HEK293 (cell line): ENCODE results near the gene FLRT1.
A peak's percentile ranks its signal among the peaks of the same experiment; 100 is the strongest.

Source experiments
- CTCF ChIA-PET: fragments of 350-600 bp; formaldehyde crosslinking; extraction: SDS; loops from one replicate; lab custom pipeline; 2021; ENCODE audit warnings: antibody characterized with exemption; lab: Yijun Ruan, JAX
- POLR2A ChIA-PET: fragments of 300-600 bp; formaldehyde crosslinking; extraction: SDS; loops from one replicate; lab custom pipeline; 2020; ENCODE audit warnings: antibody characterized with exemption, inconsistent platforms; lab: Yijun Ruan, JAX
- H3K27ac ChIP-seq: fragments of 200-500 bp; sonication (Bioruptor generic); 2 replicates; pipeline ENCODE4 v1.5.1; 2014; ENCODE audit warnings: low read depth, low read length, control low read depth, inconsistent platforms; ENCODE audit errors: extremely low read depth
- H3K36me3 ChIP-seq, 2 experiments: fragments of 200-500 bp in 1 of 2; sonication (Bioruptor generic) in 1 of 2; 1 replicate in 1 of 2; 2 replicates in 1 of 2; pipeline ENCODE4 v1.5.1; 2014 to 2017; ENCODE audit warnings: inconsistent platforms in 2 of 2, low read length in 2 of 2; ENCODE audit not compliant: control insufficient read depth in 2 of 2, insufficient read depth in 1 of 2
- H3K4me1 ChIP-seq: fragments of 200-500 bp; sonication (Bioruptor generic); 2 replicates; pipeline ENCODE4 v1.5.1; 2014; ENCODE audit warnings: mild to moderate bottlenecking, low read length, inconsistent platforms; ENCODE audit not compliant: control insufficient read depth, insufficient read depth
- H3K4me3 ChIP-seq: 2 replicates; pipeline ENCODE4 v1.5.1; 2011; ENCODE audit warnings: low read depth, mild to moderate bottlenecking, control low read depth, low read length, moderate library complexity
- H3K9me3 ChIP-seq: fragments of 200-500 bp; sonication (Bioruptor generic); 2 replicates; pipeline ENCODE4 v1.5.1; 2014; ENCODE audit warnings: low read depth, low read length, inconsistent platforms; ENCODE audit not compliant: control insufficient read depth, insufficient read depth
- EGR2 ChIP-seq: fragments of 450-650 bp; formaldehyde crosslinking; IDR thresholded peaks from 2 replicates; pipeline ENCODE4 v1.5.1; 2016; ENCODE audit warnings: low read depth, missing biosample characterization, missing genetic modification characterization
- IKZF3 ChIP-seq: fragments of 450-650 bp; IDR thresholded peaks from 2 replicates; pipeline ENCODE4 v1.5.0; 2018; ENCODE audit warnings: missing biosample characterization, mild to moderate bottlenecking, missing genetic modification characterization, moderate library complexity
- ZFHX2 ChIP-seq: fragments of 450-650 bp; formaldehyde crosslinking; conservative IDR thresholded peaks from 2 replicates; pipeline ENCODE4 v1.5.1; 2016; ENCODE audit warnings: missing biosample characterization, missing genetic modification characterization
- ZNF16 ChIP-seq: fragments of 450-650 bp; formaldehyde crosslinking; IDR thresholded peaks from 2 replicates; pipeline ENCODE4 v1.5.1; 2016; ENCODE audit warnings: low read depth, missing biosample characterization, missing genetic modification characterization
- ZNF248 ChIP-seq: fragments of 450-650 bp; formaldehyde crosslinking; IDR thresholded peaks from 2 replicates; pipeline ENCODE4 v1.5.1; 2017; ENCODE audit warnings: missing biosample characterization, missing genetic modification characterization
- ZNF274 ChIP-seq, 2 experiments: fragments of 200-500 bp in 1 of 2; fragments of 450-650 bp in 1 of 2; sonication (Bioruptor generic) in 1 of 2; formaldehyde crosslinking in 1 of 2; IDR thresholded peaks; 2 replicates each; pipeline versions ENCODE4 v1.5.1 to v1.6.1; 2014 to 2016; ENCODE audit warnings: borderline replicate concordance in 1 of 2, inconsistent platforms in 1 of 2, low read length in 1 of 2, missing biosample characterization in 1 of 2, missing genetic modification characterization in 1 of 2
- ZNF366 ChIP-seq: fragments of 450-650 bp; formaldehyde crosslinking; conservative IDR thresholded peaks from 2 replicates; pipeline ENCODE4 v1.5.1; 2016; ENCODE audit warnings: missing biosample characterization, missing genetic modification characterization
- ZNF561 ChIP-seq: fragments of 450-650 bp; IDR thresholded peaks from 2 replicates; pipeline ENCODE4 v1.5.1; 2018; ENCODE audit warnings: missing biosample characterization, missing genetic modification characterization, borderline replicate concordance
- ZNF600 ChIP-seq: fragments of 450-650 bp; formaldehyde crosslinking; IDR thresholded peaks from 2 replicates; pipeline ENCODE4 v1.5.1; 2016; ENCODE audit warnings: missing biosample characterization, missing genetic modification characterization
- ZNF621 ChIP-seq: fragments of 450-650 bp; formaldehyde crosslinking; IDR thresholded peaks from 2 replicates; pipeline ENCODE4 v1.5.1; 2017; ENCODE audit warnings: missing biosample characterization, missing genetic modification characterization
- ZNF658 ChIP-seq: fragments of 450-650 bp; formaldehyde crosslinking; IDR thresholded peaks from 2 replicates; pipeline ENCODE4; 2016; ENCODE audit warnings: missing biosample characterization, missing genetic modification characterization
- ZNF707 ChIP-seq: fragments of 450-650 bp; formaldehyde crosslinking; IDR thresholded peaks from 2 replicates; pipeline ENCODE4 v1.5.1; 2016; ENCODE audit warnings: missing biosample characterization, missing genetic modification characterization
- ZNF785 ChIP-seq: fragments of 450-650 bp; formaldehyde crosslinking; IDR thresholded peaks from 2 replicates; pipeline ENCODE4 v1.5.1; 2016; ENCODE audit warnings: missing biosample characterization, missing genetic modification characterization
- ZNF792 ChIP-seq: fragments of 450-650 bp; formaldehyde crosslinking; IDR thresholded peaks from 2 replicates; pipeline ENCODE4 v1.5.1; 2016; ENCODE audit warnings: missing biosample characterization, missing genetic modification characterization
- TF ChIP-seq, protein P1 (sequence below): fragments of 450-650 bp; formaldehyde crosslinking; IDR thresholded peaks from 2 replicates; pipeline ENCODE4 v1.5.1; 2016; ENCODE audit warnings: missing biosample characterization, missing genetic modification characterization
- TF ChIP-seq, protein P2 (sequence below): fragments of 450-650 bp; formaldehyde crosslinking; IDR thresholded peaks from 2 replicates; pipeline ENCODE4 v1.5.1; 2016; ENCODE audit warnings: missing biosample characterization, missing genetic modification characterization
- TF ChIP-seq, protein P3 (sequence below): fragments of 450-650 bp; formaldehyde crosslinking; IDR thresholded peaks from 2 replicates; pipeline ENCODE4 v1.5.1; 2016; ENCODE audit warnings: missing biosample characterization, missing genetic modification characterization
- TF ChIP-seq, protein P4 (sequence below): fragments of 450-650 bp; formaldehyde crosslinking; IDR thresholded peaks from 2 replicates; pipeline ENCODE4 v1.5.1; 2017; ENCODE audit warnings: missing biosample characterization, mild to moderate bottlenecking, missing genetic modification characterization, moderate library complexity

FLRT1 gene

DNA sequence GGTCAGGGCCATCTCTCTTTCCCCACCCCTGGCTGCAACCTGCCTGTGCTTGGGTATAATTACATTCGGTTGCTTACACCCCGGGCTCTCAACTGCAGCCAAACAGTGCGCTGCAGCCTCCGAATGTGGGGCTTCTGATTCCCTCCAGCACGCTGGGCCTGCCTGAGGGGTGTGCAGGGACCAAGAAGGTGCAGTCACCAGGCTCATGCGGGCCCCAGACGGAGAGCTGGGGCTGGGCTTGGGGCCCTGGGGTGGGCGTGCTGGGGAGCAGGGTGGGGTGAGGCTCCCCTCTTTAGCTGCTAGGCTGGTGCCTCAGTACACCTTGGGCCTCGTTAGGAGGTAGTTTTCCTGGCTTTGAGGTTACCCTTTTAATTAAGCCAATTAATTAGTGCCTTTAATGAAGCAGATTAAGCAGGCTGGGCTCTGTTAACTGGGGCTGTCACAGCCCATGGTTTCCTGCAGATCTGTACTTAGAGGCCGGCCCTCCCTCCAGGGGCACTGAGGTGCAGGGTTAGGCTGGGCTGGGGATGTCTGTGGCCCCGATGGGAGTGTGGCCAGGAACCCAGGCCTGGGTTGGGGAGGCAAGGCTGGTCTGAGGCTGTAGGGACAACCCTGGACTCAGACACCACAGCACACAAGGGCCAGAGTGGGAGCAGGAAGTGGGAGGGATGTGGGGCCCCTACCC lies 17.3 kb downstream of the FLRT1 start:
- CTCF ChIA-PET = no interaction called here
- no peaks in the 10 kb centered on the region for H3K4me1 ChIP-seq
- no peaks in the 10 kb centered on the region for H3K9me3 ChIP-seq
- no peak overlapping the region for H3K4me3 ChIP-seq
- no peak overlapping the region for H3K27ac ChIP-seq
- TF ChIP-seq ZNF248 (tag by site-specific recombination) = no peak
- no peak for TF ChIP-seq EGR2
- TF ChIP-seq ZNF658 (tag by site-specific recombination) = no peak
- TF ChIP-seq ZNF16 (tag by site-specific recombination) = no peak
- TF ChIP-seq, protein P1, sequence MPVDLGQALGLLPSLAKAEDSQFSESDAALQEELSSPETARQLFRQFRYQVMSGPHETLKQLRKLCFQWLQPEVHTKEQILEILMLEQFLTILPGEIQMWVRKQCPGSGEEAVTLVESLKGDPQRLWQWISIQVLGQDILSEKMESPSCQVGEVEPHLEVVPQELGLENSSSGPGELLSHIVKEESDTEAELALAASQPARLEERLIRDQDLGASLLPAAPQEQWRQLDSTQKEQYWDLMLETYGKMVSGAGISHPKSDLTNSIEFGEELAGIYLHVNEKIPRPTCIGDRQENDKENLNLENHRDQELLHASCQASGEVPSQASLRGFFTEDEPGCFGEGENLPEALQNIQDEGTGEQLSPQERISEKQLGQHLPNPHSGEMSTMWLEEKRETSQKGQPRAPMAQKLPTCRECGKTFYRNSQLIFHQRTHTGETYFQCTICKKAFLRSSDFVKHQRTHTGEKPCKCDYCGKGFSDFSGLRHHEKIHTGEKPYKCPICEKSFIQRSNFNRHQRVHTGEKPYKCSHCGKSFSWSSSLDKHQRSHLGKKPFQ (tag by site-specific recombination) = no peak
- TF ChIP-seq ZNF621 = no peak
- TF ChIP-seq, all 188 proteins: peak for 0
- POLR2A ChIA-PET = no interaction called here
- H3K36me3 ChIP-seq = no peaks in the 10 kb centered on the region

DNA sequence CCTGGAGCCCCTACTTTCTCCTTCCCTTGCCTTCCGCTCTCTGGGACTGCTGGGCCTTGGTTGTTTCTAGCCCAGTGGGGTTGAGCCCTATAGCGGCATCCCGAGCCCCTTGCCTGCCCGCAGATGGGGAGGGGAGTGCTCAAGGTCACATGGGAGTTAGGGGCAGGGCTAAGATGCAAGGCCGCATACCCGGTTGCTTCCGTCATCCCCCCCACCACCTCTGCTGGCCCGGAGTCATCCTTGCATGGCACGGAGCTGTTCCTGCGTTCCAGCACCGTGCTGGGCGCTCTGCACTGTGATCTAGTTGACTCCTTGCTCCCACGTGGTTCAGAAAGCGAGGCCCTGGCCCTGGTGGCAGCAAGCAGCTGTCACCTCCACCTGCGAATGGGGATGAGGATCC lies 18.0 kb downstream of the FLRT1 start:
- CTCF ChIA-PET = no interaction called here
- POLR2A ChIA-PET = no interaction called here
- no peaks in the 10 kb centered on the region for H3K36me3 ChIP-seq
- H3K4me1 ChIP-seq = no peaks in the 10 kb centered on the region
- no peak overlapping the region for H3K27ac ChIP-seq
- H3K9me3 ChIP-seq = no peaks in the 10 kb centered on the region
- H3K4me3 ChIP-seq = no peak overlapping the region
- TF ChIP-seq, protein P2, sequence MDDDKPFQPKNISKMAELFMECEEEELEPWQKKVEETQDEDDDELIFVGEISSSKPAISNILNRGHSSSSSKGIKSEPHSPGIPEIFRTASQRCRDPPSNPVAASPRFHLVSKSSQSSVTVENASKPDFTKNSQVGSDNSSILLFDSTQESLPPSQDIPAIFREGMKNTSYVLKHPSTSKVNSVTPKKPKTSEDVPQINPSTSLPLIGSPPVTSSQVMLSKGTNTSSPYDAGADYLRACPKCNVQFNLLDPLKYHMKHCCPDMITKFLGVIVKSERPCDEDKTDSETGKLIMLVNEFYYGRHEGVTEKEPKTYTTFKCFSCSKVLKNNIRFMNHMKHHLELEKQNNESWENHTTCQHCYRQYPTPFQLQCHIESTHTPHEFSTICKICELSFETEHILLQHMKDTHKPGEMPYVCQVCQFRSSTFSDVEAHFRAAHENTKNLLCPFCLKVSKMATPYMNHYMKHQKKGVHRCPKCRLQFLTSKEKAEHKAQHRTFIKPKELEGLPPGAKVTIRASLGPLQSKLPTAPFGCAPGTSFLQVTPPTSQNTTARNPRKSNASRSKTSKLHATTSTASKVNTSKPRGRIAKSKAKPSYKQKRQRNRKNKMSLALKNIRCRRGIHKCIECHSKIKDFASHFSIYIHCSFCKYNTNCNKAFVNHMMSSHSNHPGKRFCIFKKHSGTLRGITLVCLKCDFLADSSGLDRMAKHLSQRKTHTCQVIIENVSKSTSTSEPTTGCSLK (tag by site-specific recombination) = no peak
- no peak for TF ChIP-seq ZNF561
- no peak for TF ChIP-seq ZNF274 (IDR thresholded peaks at IDR 0.05; ENCODE audit: low read length)
- no peak for TF ChIP-seq ZNF274 (tag by site-specific recombination; IDR thresholded peaks at IDR 0.05; ENCODE audit: borderline replicate concordance)
- peak; percentile 75 for TF ChIP-seq ZNF600 (tag by site-specific recombination)

DNA sequence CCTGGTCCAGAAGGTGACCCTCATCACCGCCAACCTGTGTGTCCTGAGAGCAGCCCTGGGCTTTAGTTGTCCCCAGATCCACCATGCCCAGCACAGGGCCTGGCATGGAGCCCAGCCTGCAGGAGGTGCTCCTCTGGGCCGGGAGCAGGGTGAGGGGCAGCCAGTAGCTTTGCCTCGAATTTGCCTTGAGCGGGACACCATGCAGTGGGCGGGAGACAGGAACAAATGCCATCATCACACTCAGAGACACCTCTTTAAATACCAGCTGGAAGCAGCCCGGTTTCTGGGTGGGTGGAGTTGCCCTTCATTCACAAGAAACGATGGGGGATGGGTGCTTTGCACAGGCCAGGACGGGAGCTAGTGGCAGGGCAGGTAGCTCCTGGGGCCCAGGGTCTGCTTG lies 19.3 kb downstream of the FLRT1 start:
- TF ChIP-seq, protein P3, sequence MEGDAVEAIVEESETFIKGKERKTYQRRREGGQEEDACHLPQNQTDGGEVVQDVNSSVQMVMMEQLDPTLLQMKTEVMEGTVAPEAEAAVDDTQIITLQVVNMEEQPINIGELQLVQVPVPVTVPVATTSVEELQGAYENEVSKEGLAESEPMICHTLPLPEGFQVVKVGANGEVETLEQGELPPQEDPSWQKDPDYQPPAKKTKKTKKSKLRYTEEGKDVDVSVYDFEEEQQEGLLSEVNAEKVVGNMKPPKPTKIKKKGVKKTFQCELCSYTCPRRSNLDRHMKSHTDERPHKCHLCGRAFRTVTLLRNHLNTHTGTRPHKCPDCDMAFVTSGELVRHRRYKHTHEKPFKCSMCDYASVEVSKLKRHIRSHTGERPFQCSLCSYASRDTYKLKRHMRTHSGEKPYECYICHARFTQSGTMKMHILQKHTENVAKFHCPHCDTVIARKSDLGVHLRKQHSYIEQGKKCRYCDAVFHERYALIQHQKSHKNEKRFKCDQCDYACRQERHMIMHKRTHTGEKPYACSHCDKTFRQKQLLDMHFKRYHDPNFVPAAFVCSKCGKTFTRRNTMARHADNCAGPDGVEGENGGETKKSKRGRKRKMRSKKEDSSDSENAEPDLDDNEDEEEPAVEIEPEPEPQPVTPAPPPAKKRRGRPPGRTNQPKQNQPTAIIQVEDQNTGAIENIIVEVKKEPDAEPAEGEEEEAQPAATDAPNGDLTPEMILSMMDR = no peak
- TF ChIP-seq ZNF658 (tag by site-specific recombination) (no peak), ZNF792 (tag by site-specific recombination) (no peak), ZNF366 (tag by site-specific recombination) (no peak), ZNF707 (no peak), IKZF3 (tag by site-specific recombination) (no peak), ZNF785 (tag by site-specific recombination) (no peak), ZFHX2 (peak; percentile 65), EGR2 (0 out of 2 replicates have a peak, but pooled peaks have one; percentile 16)
- TF ChIP-seq, protein P4, sequence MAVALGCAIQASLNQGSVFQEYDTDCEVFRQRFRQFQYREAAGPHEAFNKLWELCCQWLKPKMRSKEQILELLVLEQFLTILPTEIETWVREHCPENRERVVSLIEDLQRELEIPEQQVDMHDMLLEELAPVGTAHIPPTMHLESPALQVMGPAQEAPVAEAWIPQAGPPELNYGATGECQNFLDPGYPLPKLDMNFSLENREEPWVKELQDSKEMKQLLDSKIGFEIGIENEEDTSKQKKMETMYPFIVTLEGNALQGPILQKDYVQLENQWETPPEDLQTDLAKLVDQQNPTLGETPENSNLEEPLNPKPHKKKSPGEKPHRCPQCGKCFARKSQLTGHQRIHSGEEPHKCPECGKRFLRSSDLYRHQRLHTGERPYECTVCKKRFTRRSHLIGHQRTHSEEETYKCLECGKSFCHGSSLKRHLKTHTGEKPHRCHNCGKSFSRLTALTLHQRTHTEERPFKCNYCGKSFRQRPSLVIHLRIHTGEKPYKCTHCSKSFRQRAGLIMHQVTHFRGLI (tag by site-specific recombination) = no peak
- TF ChIP-seq, all 188 proteins: peak for 2
- no peaks in the 10 kb centered on the region for H3K36me3 ChIP-seq
- H3K27ac ChIP-seq = no peak overlapping the region
- no peak overlapping the region for H3K4me3 ChIP-seq
- H3K9me3 ChIP-seq = no peaks in the 10 kb centered on the region
- CTCF ChIA-PET = interaction anchor here (1.5 kb wide), 1 partner anchor 15 kb away, joined by 4 read pairs; no protein-coding TSS in a partner anchor
- no peaks in the 10 kb centered on the region for H3K4me1 ChIP-seq
- POLR2A ChIA-PET = no interaction called here
